Keratinocyte (primary cell): ENCODE measurements around the gene MED29.

ENCODE experiments used
- EZH2 ChIP-seq: IDR thresholded peaks from one replicate; pipeline ENCODE4 v1.6.1; 2012; ENCODE audit warnings: inconsistent platforms, mild to moderate bottlenecking, low read length, moderate library complexity
- TF ChIP-seq, protein P1 (sequence below), 3 experiments: IDR thresholded peaks in 1 of 3; conservative IDR thresholded peaks in 1 of 3; optimal IDR thresholded peaks in 1 of 3; 2 replicates in 2 of 3; 3 replicates in 1 of 3; pipeline versions ENCODE3 to v1.5.1; 2011; ENCODE audit warnings: low read length in 3 of 3, mild to moderate bottlenecking in 3 of 3, moderate library complexity in 2 of 3, control low read depth in 1 of 3, inconsistent platforms in 1 of 3; ENCODE audit not compliant: insufficient read depth in 2 of 3; ENCODE audit errors: extremely low read depth in 1 of 3

DNA sequence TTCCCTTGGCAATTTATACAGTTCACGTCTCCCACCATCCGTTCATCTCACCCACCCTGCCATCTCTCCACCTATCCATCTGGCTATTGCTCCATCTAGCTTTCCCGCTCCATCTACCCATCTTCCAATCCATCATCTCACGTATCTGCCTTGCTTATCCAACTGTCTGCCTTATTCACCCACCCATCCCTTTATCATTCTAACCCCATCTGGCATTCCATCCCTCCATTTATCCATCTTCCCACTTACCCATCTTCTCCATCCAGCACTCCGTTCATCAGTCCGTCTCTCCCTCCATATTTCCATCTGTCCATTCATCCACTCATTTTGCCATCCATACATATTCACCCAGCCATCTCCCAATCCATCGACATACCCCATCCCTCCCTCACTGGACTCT lies 34.6 kb downstream of the MED29 start:
- TF ChIP-seq EZH2, result no peak
- TF ChIP-seq, protein P1, sequence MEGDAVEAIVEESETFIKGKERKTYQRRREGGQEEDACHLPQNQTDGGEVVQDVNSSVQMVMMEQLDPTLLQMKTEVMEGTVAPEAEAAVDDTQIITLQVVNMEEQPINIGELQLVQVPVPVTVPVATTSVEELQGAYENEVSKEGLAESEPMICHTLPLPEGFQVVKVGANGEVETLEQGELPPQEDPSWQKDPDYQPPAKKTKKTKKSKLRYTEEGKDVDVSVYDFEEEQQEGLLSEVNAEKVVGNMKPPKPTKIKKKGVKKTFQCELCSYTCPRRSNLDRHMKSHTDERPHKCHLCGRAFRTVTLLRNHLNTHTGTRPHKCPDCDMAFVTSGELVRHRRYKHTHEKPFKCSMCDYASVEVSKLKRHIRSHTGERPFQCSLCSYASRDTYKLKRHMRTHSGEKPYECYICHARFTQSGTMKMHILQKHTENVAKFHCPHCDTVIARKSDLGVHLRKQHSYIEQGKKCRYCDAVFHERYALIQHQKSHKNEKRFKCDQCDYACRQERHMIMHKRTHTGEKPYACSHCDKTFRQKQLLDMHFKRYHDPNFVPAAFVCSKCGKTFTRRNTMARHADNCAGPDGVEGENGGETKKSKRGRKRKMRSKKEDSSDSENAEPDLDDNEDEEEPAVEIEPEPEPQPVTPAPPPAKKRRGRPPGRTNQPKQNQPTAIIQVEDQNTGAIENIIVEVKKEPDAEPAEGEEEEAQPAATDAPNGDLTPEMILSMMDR (optimal IDR thresholded peaks at IDR 0.05 in 1 of 3, IDR thresholded peaks at IDR 0.05 in 1 of 3, conservative IDR thresholded peaks at IDR 0.05 in 1 of 3; ENCODE audit: extremely low read depth in 1 of 3, insufficient read depth in 2 of 3, low read length in 3 of 3), result no peak
